Glutamatergic neuron (in vitro differentiated cells): ENCODE measurements around the gene DHRS3. TPM values are rescaled to one million over a fixed set of nuclear protein-coding genes. Genes with fewer than 3 reads are reported as not detected.

Source experiments
- DNase-seq: peaks from one replicate; pipeline ENCODE4 v3.0.0; 2022
- H3K27ac Mint-ChIP-seq: one replicate; pipeline ENCODE4 v1.8.0; 2020; ENCODE audit warnings: mild to moderate bottlenecking, mixed read lengths, inconsistent platforms; ENCODE audit not compliant: unreplicated experiment
- H3K27me3 Mint-ChIP-seq: one replicate; pipeline ENCODE4 v1.8.0; 2020; ENCODE audit warnings: mild to moderate bottlenecking, moderate library complexity, mixed read lengths, inconsistent platforms; ENCODE audit not compliant: unreplicated experiment
- H3K36me3 Mint-ChIP-seq: one replicate; pipeline ENCODE4 v1.8.0; 2020; ENCODE audit warnings: mild to moderate bottlenecking, mixed read lengths, inconsistent platforms; ENCODE audit not compliant: unreplicated experiment
- H3K4me1 Mint-ChIP-seq: one replicate; pipeline ENCODE4 v1.8.0; 2020; ENCODE audit warnings: mild to moderate bottlenecking, low read depth, mixed read lengths, inconsistent platforms; ENCODE audit not compliant: unreplicated experiment
- H3K4me3 Mint-ChIP-seq: one replicate; pipeline ENCODE4 v1.8.0; 2020; ENCODE audit warnings: mild to moderate bottlenecking, mixed read lengths, inconsistent platforms; ENCODE audit not compliant: unreplicated experiment
- H3K9me3 Mint-ChIP-seq: one replicate; pipeline ENCODE4 v1.8.0; 2020; ENCODE audit warnings: mild to moderate bottlenecking, moderate library complexity, mixed read lengths, inconsistent platforms; ENCODE audit not compliant: unreplicated experiment
- total RNA-seq: library from RNA; stranded (reverse); fragmentation: NEBNext Ultra II Directional; extraction: Animal tissue kit (Norgen Biotek cat#: 25700); gene quantifications from one replicate; pipeline ENCODE4 v1.2.1, GENCODE V29; 2021; ENCODE audit not compliant: unreplicated experiment
- TF ChIP-seq, protein P1 (sequence below): fragments of 200-600 bp; sonication (generic); IDR thresholded peaks from one replicate; pipeline ENCODE4 v1.5.0; 2021; ENCODE audit not compliant: partially characterized antibody, unreplicated experiment

The DHRS3 gene
- total RNA-seq, 1 donor from 2014 or later: not detected

DNA sequence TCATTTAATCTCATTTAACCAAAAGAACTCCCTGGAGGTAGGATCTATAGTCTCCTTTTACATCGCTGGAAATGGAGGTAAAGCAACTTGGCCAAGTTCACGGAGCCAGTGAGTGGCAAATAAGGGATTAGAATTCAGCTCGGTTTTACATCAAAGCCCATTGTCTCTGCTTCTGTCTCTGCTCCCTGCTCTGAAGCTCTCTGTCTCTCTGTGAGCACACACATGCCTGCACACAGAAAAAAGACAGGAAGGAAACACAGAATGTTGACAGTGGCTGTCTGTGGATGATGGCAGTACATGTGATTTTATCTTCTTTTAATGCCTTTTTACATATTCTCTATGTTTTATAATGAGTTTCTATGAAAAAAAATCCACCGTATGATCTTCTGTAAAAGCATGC, 8.9 kb upstream of the DHRS3 start:
- H3K36me3 Mint-ChIP-seq: no peaks in the 10 kb centered on the region
- H3K4me3 Mint-ChIP-seq: no peak overlapping the region
- TF ChIP-seq, protein P1, sequence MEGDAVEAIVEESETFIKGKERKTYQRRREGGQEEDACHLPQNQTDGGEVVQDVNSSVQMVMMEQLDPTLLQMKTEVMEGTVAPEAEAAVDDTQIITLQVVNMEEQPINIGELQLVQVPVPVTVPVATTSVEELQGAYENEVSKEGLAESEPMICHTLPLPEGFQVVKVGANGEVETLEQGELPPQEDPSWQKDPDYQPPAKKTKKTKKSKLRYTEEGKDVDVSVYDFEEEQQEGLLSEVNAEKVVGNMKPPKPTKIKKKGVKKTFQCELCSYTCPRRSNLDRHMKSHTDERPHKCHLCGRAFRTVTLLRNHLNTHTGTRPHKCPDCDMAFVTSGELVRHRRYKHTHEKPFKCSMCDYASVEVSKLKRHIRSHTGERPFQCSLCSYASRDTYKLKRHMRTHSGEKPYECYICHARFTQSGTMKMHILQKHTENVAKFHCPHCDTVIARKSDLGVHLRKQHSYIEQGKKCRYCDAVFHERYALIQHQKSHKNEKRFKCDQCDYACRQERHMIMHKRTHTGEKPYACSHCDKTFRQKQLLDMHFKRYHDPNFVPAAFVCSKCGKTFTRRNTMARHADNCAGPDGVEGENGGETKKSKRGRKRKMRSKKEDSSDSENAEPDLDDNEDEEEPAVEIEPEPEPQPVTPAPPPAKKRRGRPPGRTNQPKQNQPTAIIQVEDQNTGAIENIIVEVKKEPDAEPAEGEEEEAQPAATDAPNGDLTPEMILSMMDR: no peak
- no peak for DNase-seq
- no peak overlapping the region for H3K27ac Mint-ChIP-seq
- no peaks in the 10 kb centered on the region for H3K4me1 Mint-ChIP-seq
- H3K27me3 Mint-ChIP-seq: peaks cover 5% of the 10 kb centered on the region
- H3K9me3 Mint-ChIP-seq: peaks cover 4% of the 10 kb centered on the region

DNA sequence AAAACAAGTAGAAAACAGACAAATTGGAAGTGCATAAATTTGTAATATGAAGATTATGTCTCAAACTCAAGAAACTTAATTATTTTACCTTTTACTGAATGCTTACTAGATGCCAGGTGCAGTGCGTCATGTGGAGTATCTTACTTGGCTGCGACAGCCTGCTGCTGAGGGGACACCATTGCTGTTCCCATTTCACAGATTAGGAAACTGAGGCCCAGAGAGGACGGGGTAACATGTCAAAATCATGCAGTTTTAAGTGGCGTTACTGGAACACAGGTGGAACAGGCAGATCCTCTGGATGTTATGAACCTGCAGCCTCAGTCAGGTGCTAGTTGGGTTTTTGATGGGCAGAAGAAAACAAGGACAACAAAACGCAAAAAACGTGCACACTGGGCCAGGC, 7.3 kb upstream of the DHRS3 start:
- peaks cover 2% of the 10 kb centered on the region for H3K9me3 Mint-ChIP-seq
- H3K27ac Mint-ChIP-seq: no peak overlapping the region
- DNase-seq: no peak
- H3K4me3 Mint-ChIP-seq: no peak overlapping the region
- no peaks in the 10 kb centered on the region for H3K36me3 Mint-ChIP-seq
- no peaks in the 10 kb centered on the region for H3K4me1 Mint-ChIP-seq
- TF ChIP-seq, protein P1: no peak
- peaks cover 5% of the 10 kb centered on the region for H3K27me3 Mint-ChIP-seq

DNA sequence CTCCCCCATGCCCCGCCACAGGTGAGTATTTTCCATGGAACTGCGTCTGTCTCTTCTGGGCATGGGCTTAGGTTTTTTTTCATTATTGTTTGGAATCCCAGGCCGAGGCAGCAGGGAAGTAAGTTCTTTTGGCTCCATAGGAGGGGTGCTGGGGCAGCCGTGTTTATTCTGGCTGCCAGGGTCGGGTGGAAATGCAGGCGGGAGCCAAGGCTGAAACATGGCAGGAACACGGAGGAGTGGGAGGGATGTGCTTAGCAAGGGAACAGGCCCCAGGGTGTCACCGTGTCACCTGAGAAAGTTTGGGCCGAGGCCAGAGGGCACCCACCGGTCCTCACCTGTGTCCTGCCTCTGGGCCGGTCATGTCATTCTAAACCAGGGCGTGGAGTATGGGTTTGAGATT, 4.5 kb upstream of the DHRS3 start:
- H3K4me3 Mint-ChIP-seq: no peak overlapping the region
- TF ChIP-seq, protein P1: no peak
- no peak overlapping the region for H3K27ac Mint-ChIP-seq
- no peaks in the 10 kb centered on the region for H3K36me3 Mint-ChIP-seq
- H3K9me3 Mint-ChIP-seq: peaks cover 3% of the 10 kb centered on the region
- H3K4me1 Mint-ChIP-seq: no peaks in the 10 kb centered on the region
- peaks cover 7% of the 10 kb centered on the region for H3K27me3 Mint-ChIP-seq
- no peak for DNase-seq

DNA sequence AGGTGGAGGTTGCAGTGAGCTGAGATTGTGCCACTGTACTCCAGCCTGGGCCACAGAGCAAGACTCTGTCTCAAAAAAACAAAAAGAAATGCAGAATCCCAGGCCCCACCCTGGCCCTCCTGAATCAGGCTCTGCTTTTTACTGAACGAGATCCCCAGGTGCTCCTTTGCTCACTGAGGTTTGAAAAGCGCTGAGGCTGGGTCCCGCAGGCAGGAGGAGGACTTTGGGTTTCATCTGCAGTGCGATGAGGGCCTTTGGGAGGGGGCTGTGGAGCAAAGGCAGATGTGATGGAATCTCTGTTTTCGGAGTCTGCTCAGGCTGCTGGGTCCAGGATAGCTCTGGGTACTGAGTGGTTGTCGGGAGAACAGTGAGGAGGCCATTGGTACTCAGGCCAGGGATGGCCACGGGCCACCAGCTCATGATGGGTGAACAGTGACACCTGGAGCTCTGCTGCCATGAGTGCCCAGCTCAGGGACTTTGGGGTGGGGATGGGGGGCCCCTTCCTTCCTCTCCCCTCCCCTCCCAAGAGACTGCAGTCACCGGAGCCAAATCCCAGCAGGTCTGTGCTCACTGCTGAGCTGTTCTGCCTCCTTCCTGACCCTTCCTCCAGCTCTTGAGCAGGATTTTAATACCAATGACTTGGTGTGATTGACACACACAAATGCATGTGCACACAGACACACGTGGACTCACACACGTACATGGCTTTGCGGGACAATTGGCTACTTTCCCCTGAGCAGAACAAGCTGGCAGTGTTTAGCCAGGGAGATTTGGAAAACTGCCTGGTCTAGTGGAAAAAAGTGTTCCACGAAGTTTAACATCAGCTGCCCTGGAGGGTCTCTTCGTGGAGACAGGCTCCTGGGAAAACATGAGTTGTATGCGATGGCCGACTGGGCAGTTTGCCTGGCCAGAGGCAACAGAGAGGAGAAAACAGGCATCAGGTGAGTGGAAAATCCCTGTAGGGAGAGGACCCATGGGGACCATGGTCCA, 3.6 kb upstream of the DHRS3 start:
- Mint-ChIP-seq H3K4me1 (peaks cover 3% of the 10 kb centered on the region), H3K9me3 (peaks cover 4% of the 10 kb centered on the region), H3K27ac (no peak overlapping the region), H3K4me3 (no peak overlapping the region), H3K36me3 (no peaks in the 10 kb centered on the region), H3K27me3 (peaks cover 11% of the 10 kb centered on the region)
- no peak for DNase-seq
- TF ChIP-seq, protein P1: no peak

DNA sequence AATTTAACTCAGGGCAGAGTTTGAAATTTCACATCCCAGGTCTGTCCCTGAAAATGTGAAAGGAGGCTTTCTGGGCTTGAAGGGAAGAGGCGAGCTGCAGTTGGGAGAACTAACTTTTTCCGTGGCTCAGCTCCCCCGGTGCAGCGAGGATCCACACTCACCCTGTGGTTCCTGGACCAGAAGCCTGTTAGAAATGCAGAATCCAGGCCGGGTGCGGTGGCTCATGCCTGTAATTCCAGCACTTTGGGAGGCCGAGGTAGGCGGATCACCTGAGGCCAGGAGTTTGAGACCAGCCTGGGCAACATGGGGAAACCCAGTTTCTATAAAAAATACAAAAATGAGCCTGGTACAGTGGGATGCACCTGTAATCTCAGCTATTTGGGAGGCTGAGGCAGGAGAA, 2.9 kb upstream of the DHRS3 start:
- TF ChIP-seq, protein P1: no peak
- no peak overlapping the region for H3K4me3 Mint-ChIP-seq
- H3K4me1 Mint-ChIP-seq: peaks cover 3% of the 10 kb centered on the region
- DNase-seq: no peak
- H3K36me3 Mint-ChIP-seq: no peaks in the 10 kb centered on the region
- H3K27me3 Mint-ChIP-seq: peaks cover 13% of the 10 kb centered on the region
- peaks cover 4% of the 10 kb centered on the region for H3K9me3 Mint-ChIP-seq
- H3K27ac Mint-ChIP-seq: no peak overlapping the region
